B cell (primary cell): ENCODE results near the gene WDR33. TPM values are rescaled to one million over a fixed set of nuclear protein-coding genes. Genes with fewer than 3 reads are reported as not detected.

Experiments used
- ATAC-seq: fragments of 200-7000 bp; cut with Tn5 transposase; one replicate; pipeline ENCODE4 v1.10.0; 2021; ENCODE audit warnings: low read depth, mild to moderate bottlenecking, moderate number of reproducible peaks, moderate library complexity
- CTCF ChIA-PET: fragments of 350-600 bp; sonication (Branson Sonifier 250); formaldehyde crosslinking; loops from one replicate; lab custom pipeline; 2021; ENCODE audit warnings: antibody characterized with exemption, inconsistent platforms; lab: Charles Lee
- POLR2A ChIA-PET: fragments of 350-600 bp; sonication (Branson Sonifier 250); formaldehyde crosslinking; loops from one replicate; lab custom pipeline; 2021; ENCODE audit warnings: antibody characterized with exemption; lab: Charles Lee
- DNase-seq: peaks from one replicate; pipeline ENCODE4 v3.0.0; 2013
- H2AFZ ChIP-seq: 2 replicates; pipeline ENCODE4 v1.6.1; 2012; ENCODE audit warnings: mild to moderate bottlenecking, low read depth, low read length; ENCODE audit not compliant: insufficient read depth, poor library complexity, severe bottlenecking
- H3K27ac ChIP-seq, 2 donors: 1 replicate in 1 of 2; 2 replicates in 1 of 2; pipeline ENCODE4 v1.5.1; 2012 to 2013; ENCODE audit warnings: low read length in 2 of 2, mild to moderate bottlenecking in 2 of 2, moderate library complexity in 1 of 2
- H3K27me3 ChIP-seq, 4 experiments: fragments of 200-600 bp in 1 of 4; sonication (generic) in 1 of 4; replicated peaks in 1 of 4; 1 replicate in 2 of 4; 2 replicates in 2 of 4; pipeline versions ENCODE4 v1.6.1 to v1.7.0; 2013 to 2016; ENCODE audit warnings: low read length in 3 of 4, mild to moderate bottlenecking in 2 of 4, mixed read lengths in 1 of 4, moderate library complexity in 1 of 4; ENCODE audit not compliant: insufficient read depth in 4 of 4, control insufficient read depth in 3 of 4; ENCODE audit errors: control extremely low read depth in 1 of 4
- H3K36me3 ChIP-seq, 2 experiments: replicated peaks in 1 of 2; 1 replicate in 1 of 2; 2 replicates in 1 of 2; pipeline versions ENCODE4 v1.6.1 to v1.7.1; 2013; ENCODE audit warnings: low read length in 1 of 2; ENCODE audit not compliant: insufficient read depth in 2 of 2, control insufficient read depth in 1 of 2; ENCODE audit errors: control extremely low read depth in 1 of 2, extremely low read depth in 1 of 2
- H3K4me1 ChIP-seq, 2 donors: fragments of 200-600 bp in 1 of 2; sonication (generic) in 1 of 2; 1 replicate in 1 of 2; 2 replicates in 1 of 2; pipeline versions ENCODE4 v1.5.1 to v1.6.1; 2013 to 2017; ENCODE audit warnings: low read length in 2 of 2; ENCODE audit not compliant: control insufficient read depth in 2 of 2, insufficient read depth in 2 of 2
- H3K4me2 ChIP-seq: replicated peaks from 2 replicates; pipeline ENCODE3; 2012; ENCODE audit warnings: mild to moderate bottlenecking, low read depth, low read length; ENCODE audit not compliant: poor library complexity, severe bottlenecking
- H3K4me3 ChIP-seq, 5 experiments: fragments of 200-600 bp in 1 of 5; sonication (generic) in 1 of 5; 1 replicate in 3 of 5; 2 replicates in 2 of 5; pipeline versions ENCODE4 v1.5.1 to v1.7.0; 2011 to 2016; ENCODE audit warnings: low read length in 4 of 5, mild to moderate bottlenecking in 4 of 5, low read depth in 2 of 5, control low read depth in 1 of 5, moderate library complexity in 1 of 5; ENCODE audit not compliant: insufficient read depth in 1 of 5; ENCODE audit errors: control extremely low read depth in 1 of 5, extremely low read depth in 1 of 5
- H3K79me2 ChIP-seq: fragments of 200-600 bp; sonication (generic); one replicate; pipeline ENCODE4 v1.6.0; 2016; ENCODE audit warnings: low read length; ENCODE audit not compliant: control insufficient read depth, insufficient read depth
- H3K9ac ChIP-seq: fragments of 200-600 bp; sonication (generic); 2 replicates; pipeline ENCODE4 v1.6.1; 2017; ENCODE audit warnings: mild to moderate bottlenecking, low read length, moderate library complexity
- H3K9me3 ChIP-seq, 3 donors: one replicate each; pipeline versions ENCODE4 v1.6.1 to v1.7.1; 2013; ENCODE audit warnings: low read length in 2 of 3; ENCODE audit not compliant: control insufficient read depth in 2 of 3, insufficient read depth in 1 of 3; ENCODE audit errors: control extremely low read depth in 1 of 3
- H4K20me1 ChIP-seq: 2 replicates; pipeline ENCODE4 v1.6.0; 2012; ENCODE audit warnings: mild to moderate bottlenecking, low read length; ENCODE audit not compliant: insufficient read depth, control insufficient read depth, poor library complexity, severe bottlenecking
- H3K27ac Mint-ChIP-seq: one replicate; pipeline ENCODE4 v1.8.0; 2021; ENCODE audit warnings: mixed read lengths
- H3K27me3 Mint-ChIP-seq: one replicate; pipeline ENCODE4 v1.8.0; 2021; ENCODE audit warnings: mixed read lengths
- H3K4me1 Mint-ChIP-seq: one replicate; pipeline ENCODE4 v1.8.0; 2021; ENCODE audit warnings: mixed read lengths
- H3K4me3 Mint-ChIP-seq: one replicate; pipeline ENCODE4 v1.8.0; 2021; ENCODE audit warnings: mixed read lengths
- H3K9me3 Mint-ChIP-seq: one replicate; pipeline ENCODE4 v1.8.0; 2022; ENCODE audit warnings: mixed read lengths; ENCODE audit not compliant: insufficient read depth
- CTCF ChIP-seq: fragments of 200-600 bp; IDR thresholded peaks from one replicate; pipeline ENCODE4 v1.8.0; 2022; ENCODE audit warnings: antibody characterized with exemption, mild to moderate bottlenecking
- EZH2 ChIP-seq: IDR thresholded peaks from 2 replicates; pipeline ENCODE4 v1.6.1; 2012; ENCODE audit warnings: borderline replicate concordance, low read depth, mild to moderate bottlenecking, moderate library complexity, low read length; ENCODE audit not compliant: insufficient read depth, poor library complexity, severe bottlenecking
- WGBS: methylation state at CpG from one replicate; pipeline ENCODE4 v1.1.5; 2013; ENCODE audit warnings: missing lambda C conversion rate; ENCODE audit not compliant: insufficient coverage; 5-methylcytosine and 5-hydroxymethylcytosine counted together
- intact Hi-C: fragments of 100-400 bp; cut with micrococcal nuclease; formaldehyde crosslinking; loops from one replicate; pipeline ENCODE4 v1.10.0; 2022
- polyA plus RNA-seq: library from polyadenylated mRNA; depleted of rRNA; stranded (reverse); fragments of >200 nt; gene quantifications from 2 replicates; pipeline ENCODE4 v1.2.3, GENCODE V29; 2012
- total RNA-seq, 2 donors: library from RNA; stranded (reverse); fragments of 120-200 nt in 1 of 2; gene quantifications; 1 replicate in 1 of 2; 2 replicates in 1 of 2; pipeline versions ENCODE4 v1.2.3 to v1.2.4, GENCODE V29; 2013 to 2022

The WDR33 gene
- total and polyA plus RNA-seq, 2 donors (not counting 1 experiment from before 2014, with no cell fraction given): 17.2 to 101 TPM

- H4K20me1 ChIP-seq: peaks cover 11% of the 10 kb centered on the region
- no peak overlapping the region for H3K27ac ChIP-seq
- no peaks in the 10 kb centered on the region for H3K79me2 ChIP-seq
- no peaks in the 10 kb centered on the region for H3K4me1 Mint-ChIP-seq
- no peaks in the 10 kb centered on the region for H3K9me3 ChIP-seq
- H3K9ac ChIP-seq: no peak overlapping the region
- H2AFZ ChIP-seq: no peak overlapping the region
- no peaks in the 10 kb centered on the region for H3K27me3 ChIP-seq
- no peak for ATAC-seq
- H3K4me3 Mint-ChIP-seq: no peak overlapping the region
- no peak for TF ChIP-seq EZH2
- no peak for TF ChIP-seq CTCF
- no peak for DNase-seq
- ChIA-PET CTCF (no interaction called here), POLR2A (no interaction called here)
- H3K27me3 Mint-ChIP-seq: no peaks in the 10 kb centered on the region
- H3K4me3 ChIP-seq: no peak overlapping the region
- H3K27ac Mint-ChIP-seq: no peak overlapping the region
- H3K4me2 ChIP-seq: no peak overlapping the region
- no peaks in the 10 kb centered on the region for H3K4me1 ChIP-seq
- no peaks in the 10 kb centered on the region for H3K9me3 Mint-ChIP-seq
- intact Hi-C loops: no loop called here
- peaks cover 14 to 75% of the 10 kb centered on the region in 2 experiments for H3K36me3 ChIP-seq
Measured at GRCh38 chr2:127763776-127764175, 47.2 kb downstream of the WDR33 start.

- TF ChIP-seq EZH2 (no peak), CTCF (no peak)
- no peak overlapping the region for H3K9ac ChIP-seq
- Mint-ChIP-seq H3K4me1 (no peaks in the 10 kb centered on the region), H3K4me3 (no peak overlapping the region), H3K27me3 (no peaks in the 10 kb centered on the region), H3K27ac (no peak overlapping the region), H3K9me3 (no peaks in the 10 kb centered on the region)
- peaks cover 7% of the 10 kb centered on the region for H4K20me1 ChIP-seq
- 100% methylated on average over 2 of the region's 6 CpGs for WGBS
- ATAC-seq (no peak), DNase-seq (no peak)
- ChIA-PET POLR2A (no interaction called here), CTCF (no interaction called here)
- H3K4me2 ChIP-seq: no peak overlapping the region
- H2AFZ ChIP-seq: no peak overlapping the region
- no peak overlapping the region for H3K4me3 ChIP-seq
- H3K4me1 ChIP-seq: no peaks in the 10 kb centered on the region
- no peaks in the 10 kb centered on the region for H3K9me3 ChIP-seq
- peaks cover 17 to 68% of the 10 kb centered on the region in 2 experiments for H3K36me3 ChIP-seq
- H3K27me3 ChIP-seq: no peaks in the 10 kb centered on the region
- no peak overlapping the region for H3K27ac ChIP-seq
- H3K79me2 ChIP-seq: no peaks in the 10 kb centered on the region
- intact Hi-C loops: no loop called here
Measured at GRCh38 chr2:127762846-127763245, 48.1 kb downstream of the WDR33 start.
